Measurements from ENCODE around the gene RPA4.

RPA4 gene

GRCh38 chrX:96884027-96884426 lies 319 bp downstream of the RPA4 start:
- H3K36me3 ChIP-seq (ENCODE audit: insufficient read depth, low read depth, low read length), result no peaks in the 10 kb centered on the region
- H3K27me3 ChIP-seq (ENCODE audit: insufficient read depth, low read length), result no peaks in the 10 kb centered on the region
- H3K9ac ChIP-seq (ENCODE audit: low read depth, low read length), result no peak overlapping the region
- no peaks in the 10 kb centered on the region for H3K4me1 ChIP-seq (ENCODE audit: insufficient read depth, low read length)
- H3K27ac ChIP-seq (ENCODE audit: low read length), result no peak overlapping the region
- no peak overlapping the region for H3K4me3 ChIP-seq (ENCODE audit: low read length)
- no peaks in the 10 kb centered on the region for H3K9me3 ChIP-seq (ENCODE audit: insufficient read depth, low read depth, low read length)

GRCh38 chrX:96889726-96890125 lies 6.0 kb downstream of the RPA4 start:
- Histone ChIP-seq H3K9ac (ENCODE audit: low read depth, low read length) (no peak overlapping the region), H3K9me3 (ENCODE audit: insufficient read depth, low read depth, low read length) (no peaks in the 10 kb centered on the region), H3K4me3 (ENCODE audit: low read length) (no peak overlapping the region), H3K36me3 (ENCODE audit: insufficient read depth, low read depth, low read length) (no peaks in the 10 kb centered on the region), H3K27me3 (ENCODE audit: insufficient read depth, low read length) (no peaks in the 10 kb centered on the region), H3K4me1 (ENCODE audit: insufficient read depth, low read length) (no peaks in the 10 kb centered on the region), H3K27ac (ENCODE audit: low read length) (no peak overlapping the region)

DNA sequence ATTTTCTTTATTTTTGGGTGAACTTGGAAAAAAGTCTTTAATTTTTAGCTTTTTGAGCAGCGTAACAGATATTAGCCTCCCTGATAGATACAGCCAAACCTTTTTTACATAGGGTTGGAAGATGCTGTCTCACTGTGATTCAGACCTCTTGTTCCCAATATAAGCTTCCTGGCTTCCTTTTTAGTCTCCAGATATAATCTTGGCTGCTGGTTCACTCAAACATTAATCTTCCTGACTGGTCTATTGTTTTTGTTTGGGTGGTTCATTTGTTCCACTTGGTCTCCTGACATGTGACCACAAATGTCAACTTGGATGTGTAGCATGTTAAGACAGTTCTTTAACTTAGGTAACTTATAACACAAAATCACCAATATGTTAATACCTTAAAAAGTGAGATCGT lies 23.0 kb downstream of the RPA4 start:
- no peak overlapping the region for H3K9ac ChIP-seq (ENCODE audit: low read depth, low read length)
- H3K27ac ChIP-seq (ENCODE audit: low read length), result no peak overlapping the region
- no peak overlapping the region for H3K4me3 ChIP-seq (ENCODE audit: low read length)
- H3K4me1 ChIP-seq (ENCODE audit: insufficient read depth, low read length), result no peaks in the 10 kb centered on the region
- no peaks in the 10 kb centered on the region for H3K27me3 ChIP-seq (ENCODE audit: insufficient read depth, low read length)
- H3K9me3 ChIP-seq (ENCODE audit: insufficient read depth, low read depth, low read length), result no peaks in the 10 kb centered on the region
- no peaks in the 10 kb centered on the region for H3K36me3 ChIP-seq (ENCODE audit: insufficient read depth, low read depth, low read length)

GRCh38 chrX:96907516-96908272 lies 24.0 kb downstream of the RPA4 start:
- Histone ChIP-seq H3K4me3 (ENCODE audit: low read length) (no peak overlapping the region), H3K27ac (ENCODE audit: low read length) (no peak overlapping the region), H3K9ac (ENCODE audit: low read depth, low read length) (no peak overlapping the region), H3K9me3 (ENCODE audit: insufficient read depth, low read depth, low read length) (no peaks in the 10 kb centered on the region), H3K36me3 (ENCODE audit: insufficient read depth, low read depth, low read length) (no peaks in the 10 kb centered on the region), H3K4me1 (ENCODE audit: insufficient read depth, low read length) (no peaks in the 10 kb centered on the region), H3K27me3 (ENCODE audit: insufficient read depth, low read length) (no peaks in the 10 kb centered on the region)

GRCh38 chrX:96909291-96909690 lies 25.6 kb downstream of the RPA4 start:
- Histone ChIP-seq H3K4me1 (ENCODE audit: insufficient read depth, low read length) (no peaks in the 10 kb centered on the region), H3K27ac (ENCODE audit: low read length) (no peak overlapping the region), H3K9ac (ENCODE audit: low read depth, low read length) (no peak overlapping the region), H3K36me3 (ENCODE audit: insufficient read depth, low read depth, low read length) (no peaks in the 10 kb centered on the region), H3K9me3 (ENCODE audit: insufficient read depth, low read depth, low read length) (no peaks in the 10 kb centered on the region), H3K4me3 (ENCODE audit: low read length) (no peak overlapping the region), H3K27me3 (ENCODE audit: insufficient read depth, low read length) (no peaks in the 10 kb centered on the region)

DNA sequence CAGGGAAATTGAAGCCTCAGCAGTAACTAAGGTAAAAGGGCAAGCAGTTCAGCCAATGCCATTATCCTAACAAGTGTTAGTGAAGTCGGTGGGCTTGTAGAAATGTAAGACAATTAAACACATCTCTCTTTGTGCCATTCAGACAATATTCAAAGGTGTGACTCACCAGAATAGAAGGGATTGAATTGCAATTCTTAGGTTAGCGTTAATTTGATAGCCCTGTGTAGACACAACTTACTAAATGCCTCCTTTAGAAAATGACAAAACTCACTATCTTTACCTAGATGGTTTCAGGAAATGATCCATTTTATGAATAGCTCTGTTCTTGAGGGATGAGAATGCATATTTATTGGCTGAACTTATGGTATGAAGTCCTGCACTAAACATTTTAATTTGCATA lies 35.2 kb downstream of the RPA4 start:
- no peak overlapping the region for H3K27ac ChIP-seq (ENCODE audit: low read length)
- no peak overlapping the region for H3K9ac ChIP-seq (ENCODE audit: low read depth, low read length)
- no peak overlapping the region for H3K4me3 ChIP-seq (ENCODE audit: low read length)
- no peaks in the 10 kb centered on the region for H3K27me3 ChIP-seq (ENCODE audit: insufficient read depth, low read length)
- H3K36me3 ChIP-seq (ENCODE audit: insufficient read depth, low read depth, low read length), result no peaks in the 10 kb centered on the region
- no peaks in the 10 kb centered on the region for H3K4me1 ChIP-seq (ENCODE audit: insufficient read depth, low read length)
- no peaks in the 10 kb centered on the region for H3K9me3 ChIP-seq (ENCODE audit: insufficient read depth, low read depth, low read length)

GRCh38 chrX:96919672-96920071 lies 36.0 kb downstream of the RPA4 start:
- H3K27me3 ChIP-seq (ENCODE audit: insufficient read depth, low read length), result no peaks in the 10 kb centered on the region
- no peak overlapping the region for H3K27ac ChIP-seq (ENCODE audit: low read length)
- no peak overlapping the region for H3K4me3 ChIP-seq (ENCODE audit: low read length)
- no peaks in the 10 kb centered on the region for H3K36me3 ChIP-seq (ENCODE audit: insufficient read depth, low read depth, low read length)
- H3K4me1 ChIP-seq (ENCODE audit: insufficient read depth, low read length), result no peaks in the 10 kb centered on the region
- no peak overlapping the region for H3K9ac ChIP-seq (ENCODE audit: low read depth, low read length)
- no peaks in the 10 kb centered on the region for H3K9me3 ChIP-seq (ENCODE audit: insufficient read depth, low read depth, low read length)

DNA sequence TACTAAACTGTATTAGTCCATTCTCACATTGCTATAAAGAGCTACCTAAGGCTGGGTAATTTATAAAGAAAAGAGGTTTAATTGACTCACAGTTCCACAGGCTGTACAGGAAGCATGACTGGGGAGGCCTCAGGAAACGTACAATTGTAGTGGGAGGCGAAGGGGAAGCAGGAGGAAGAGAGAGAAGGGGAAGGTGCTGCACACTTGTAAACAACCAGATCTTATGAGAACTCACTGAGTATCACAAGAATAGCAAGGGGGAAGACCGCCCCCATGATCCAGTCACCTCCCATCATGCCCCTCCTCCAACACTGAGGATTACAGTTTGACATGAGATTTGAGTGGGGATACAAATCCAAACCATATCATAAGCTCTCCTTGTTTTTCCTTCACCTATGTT lies 40.9 kb downstream of the RPA4 start:
- H3K9ac ChIP-seq (ENCODE audit: low read depth, low read length), result no peak overlapping the region
- H3K27ac ChIP-seq (ENCODE audit: low read length), result no peak overlapping the region
- H3K9me3 ChIP-seq (ENCODE audit: insufficient read depth, low read depth, low read length), result no peaks in the 10 kb centered on the region
- no peaks in the 10 kb centered on the region for H3K27me3 ChIP-seq (ENCODE audit: insufficient read depth, low read length)
- H3K4me3 ChIP-seq (ENCODE audit: low read length), result no peak overlapping the region
- no peaks in the 10 kb centered on the region for H3K4me1 ChIP-seq (ENCODE audit: insufficient read depth, low read length)
- no peaks in the 10 kb centered on the region for H3K36me3 ChIP-seq (ENCODE audit: insufficient read depth, low read depth, low read length)

- Histone ChIP-seq H3K27me3 (ENCODE audit: insufficient read depth, low read length) (no peaks in the 10 kb centered on the region), H3K4me3 (ENCODE audit: low read length) (no peak overlapping the region), H3K27ac (ENCODE audit: low read length) (no peak overlapping the region), H3K9me3 (ENCODE audit: insufficient read depth, low read depth, low read length) (no peaks in the 10 kb centered on the region), H3K36me3 (ENCODE audit: insufficient read depth, low read depth, low read length) (no peaks in the 10 kb centered on the region), H3K4me1 (ENCODE audit: insufficient read depth, low read length) (no peaks in the 10 kb centered on the region), H3K9ac (ENCODE audit: low read depth, low read length) (no peak overlapping the region)
These were observed 45.3 kb downstream of the RPA4 start for GRCh38 chrX:96929036-96929435.

All from iPS-20b (cell line).